Measurements from ENCODE around the gene OR4C12. TPM values are rescaled to one million over a fixed set of nuclear protein-coding genes. Genes with fewer than 3 reads are reported as not detected.
"Not testable (repeated sequence)": the region's sequence is repeated elsewhere in the genome, so short reads cannot be mapped to it uniquely, and the experiment has no call there.

The OR4C12 gene
- polyA plus RNA-seq (ENCODE audit: insufficient read length in 4 of 4), result not detected

DNA sequence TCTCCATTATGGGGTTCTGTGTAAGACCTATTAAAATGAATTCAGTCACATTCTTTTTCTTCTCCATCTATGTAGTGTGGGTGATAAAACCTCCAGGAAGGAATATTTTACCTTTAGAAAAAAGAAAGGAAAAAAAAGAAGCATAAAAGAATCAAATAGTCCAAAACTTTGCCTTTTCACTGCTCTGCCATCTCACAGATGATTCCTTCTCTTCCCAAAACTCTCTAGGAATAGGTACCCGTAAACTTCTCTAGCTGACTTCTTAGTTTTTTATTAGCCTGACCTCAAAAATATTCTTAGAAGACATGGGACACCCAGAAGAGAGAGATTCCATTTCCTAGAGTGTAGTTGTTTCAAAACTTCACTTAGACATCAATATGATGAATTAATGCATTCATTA is at the start of gene OR4C12:
Gene OR4C12, minus strand, starts transcription at position 101 of the 400 bp plus-strand sequence. Its CDS starts 34 bp downstream, at position 67.
- not testable (repeated sequence) for DNase-seq (ENCODE audit: low read depth in 4 of 4, low spot score in 3 of 4)

DNA sequence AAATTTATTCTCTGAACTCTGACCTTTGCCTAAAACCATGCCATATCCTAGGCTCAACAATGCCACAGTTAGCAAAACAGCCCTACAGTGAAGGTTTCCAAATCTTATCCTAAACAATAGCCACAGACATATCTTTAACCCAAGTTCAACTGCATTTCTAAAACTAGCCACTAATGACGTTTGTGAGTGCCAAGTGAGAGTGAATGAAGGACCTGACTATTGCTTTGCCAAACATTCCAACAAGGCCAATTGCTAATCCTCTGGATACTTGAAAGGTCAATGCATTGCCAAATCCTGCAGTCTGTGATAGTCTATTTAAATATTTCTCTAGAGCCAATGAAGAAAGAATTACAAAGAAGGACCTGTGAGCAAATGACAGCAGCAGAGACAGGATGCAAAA is 47.9 kb upstream of the OR4C12 start:
- no peak for DNase-seq (ENCODE audit: low read depth in 4 of 4, low spot score in 3 of 4)

DNA sequence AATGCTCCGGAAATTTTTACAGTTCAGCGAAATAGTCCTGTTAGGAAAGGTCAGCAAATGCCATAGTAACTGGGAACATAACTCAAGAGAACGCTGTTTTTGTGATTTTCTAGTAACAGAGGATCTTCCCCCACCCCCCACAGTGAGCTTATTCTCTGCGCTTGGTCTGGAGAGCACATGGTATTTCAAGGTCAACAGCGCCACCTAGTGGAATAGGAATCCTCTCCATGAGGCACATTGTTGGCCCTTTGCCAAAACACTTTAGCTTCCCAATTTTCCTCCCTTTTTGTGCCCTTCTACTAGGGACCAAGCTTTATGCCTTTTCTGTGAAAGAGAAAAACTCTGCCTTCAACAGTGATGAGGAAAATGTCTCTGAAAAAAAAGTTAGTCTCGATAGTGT is 13.2 kb upstream of the OR4C12 start:
- no peak for DNase-seq (ENCODE audit: low read depth in 4 of 4, low spot score in 3 of 4)

DNA sequence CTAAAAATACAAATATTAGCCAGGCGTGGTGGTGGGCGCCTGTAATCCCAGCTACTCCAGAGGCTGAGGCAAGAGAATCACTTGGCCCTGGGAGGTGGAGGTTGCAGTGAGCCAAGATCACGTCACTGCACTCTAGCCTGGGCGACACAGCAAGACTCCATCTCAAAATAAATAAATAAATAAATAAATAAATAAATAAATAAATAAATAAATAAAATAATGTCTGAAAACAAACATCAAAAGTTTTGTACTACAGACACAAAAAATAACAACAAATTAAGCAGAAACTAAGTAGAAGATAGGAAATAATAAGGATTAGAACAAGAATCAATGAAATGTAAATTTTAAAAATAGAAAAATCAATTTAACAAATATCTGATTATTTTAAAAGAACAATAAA is 8.9 kb downstream of the OR4C12 start:
- not testable (repeated sequence) for DNase-seq (ENCODE audit: low read depth in 4 of 4, low spot score in 3 of 4)

GRCh38 chr11:49952091-49952490 is 30.2 kb downstream of the OR4C12 start, which contains the start of gene OR4C13:
TSS of gene OR4C13 (plus strand) at chr11:49952391. CDS start at chr11:49952423, 32 bp downstream.
- DNase-seq (ENCODE audit: low read depth in 4 of 4, low spot score in 3 of 4), result no peak

DNA sequence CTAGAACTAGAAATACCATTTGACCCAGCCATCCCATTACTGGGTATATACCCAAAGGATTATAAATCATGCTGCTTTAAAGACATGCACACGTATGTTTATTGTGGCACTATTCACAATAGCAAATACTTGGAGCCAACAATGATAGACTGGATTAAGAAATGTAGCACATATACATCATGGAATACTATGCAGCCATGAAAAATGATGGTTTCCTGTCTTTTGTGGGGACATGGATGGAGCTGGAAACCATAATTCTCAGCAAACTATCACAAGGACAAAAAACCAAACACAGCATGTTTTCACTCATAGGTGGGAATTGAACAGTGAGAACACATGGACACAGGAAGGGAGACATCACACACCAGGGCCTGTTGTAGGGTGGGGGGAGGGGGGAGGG is 33.6 kb downstream of the OR4C12 start:
- DNase-seq (ENCODE audit: low read depth in 4 of 4, low spot score in 3 of 4), result not testable (repeated sequence)

Other genes with a start within 250 kb of the OR4C12 start
- gene OR4C13, start 30.1 kb downstream of the OR4C12 start, polyA plus RNA-seq (ENCODE audit: insufficient read length in 4 of 4), result not detected
- gene OR4C45, start 50.3 kb upstream of the OR4C12 start, polyA plus RNA-seq (ENCODE audit: insufficient read length in 4 of 4), result not detected

Data from left renal pelvis (tissue), 4 donors.